Uterus (tissue), 4 donors: ENCODE measurements around the gene CDH4. TPM values are rescaled to one million over a fixed set of nuclear protein-coding genes. Genes with fewer than 3 reads are reported as not detected.

ENCODE experiments used
- DNase-seq, 2 donors: peaks; one replicate each; pipeline ENCODE4 v3.0.0-alpha.2; 2019 to 2020
- H3K27ac ChIP-seq, 2 donors: fragments of 200-600 bp; sonication (generic); 1 replicate in 1 of 2; 2 replicates in 1 of 2; pipeline ENCODE4 v1.5.1; 2016 to 2018
- H3K27me3 ChIP-seq, 2 donors: fragments of 200-600 bp; sonication (generic); one replicate each; pipeline ENCODE4 v1.5.1; 2018 to 2019; ENCODE audit warnings: control low read depth in 1 of 2
- H3K36me3 ChIP-seq, 2 donors: fragments of 200-600 bp; sonication (generic); one replicate each; pipeline ENCODE4 v1.5.1; 2019; ENCODE audit warnings: control low read depth in 1 of 2
- H3K4me1 ChIP-seq, 2 donors: fragments of 200-600 bp; sonication (generic); one replicate each; pipeline ENCODE4 v1.5.1; 2018 to 2019; ENCODE audit warnings: control low read depth in 1 of 2
- H3K4me3 ChIP-seq, 2 donors: fragments of 200-600 bp; sonication (generic); 1 replicate in 1 of 2; 2 replicates in 1 of 2; pipeline ENCODE4 v1.5.1; 2018 to 2019; ENCODE audit warnings: mild to moderate bottlenecking in 1 of 2
- H3K9me3 ChIP-seq, 2 donors: fragments of 200-600 bp; sonication (generic); one replicate each; pipeline ENCODE4 v1.5.1; 2019; ENCODE audit warnings: control low read depth in 1 of 2
- CTCF ChIP-seq, 4 experiments: fragments of 200-600 bp in 2 of 4; fragments of 450-650 bp in 2 of 4; sonication (generic) in 2 of 4; IDR thresholded peaks; one replicate each; pipeline ENCODE4 v1.5.1; 2016 to 2019; ENCODE audit warnings: antibody characterized with exemption in 4 of 4, mild to moderate bottlenecking in 2 of 4, moderate library complexity in 1 of 4
- POLR2A ChIP-seq, 2 donors: fragments of 450-650 bp; IDR thresholded peaks; one replicate each; pipeline ENCODE4 v1.6.1; 2016; ENCODE audit warnings: antibody characterized with exemption in 2 of 2, mild to moderate bottlenecking in 1 of 2, moderate library complexity in 1 of 2
- intact Hi-C: fragments of 100-400 bp; cut with DNase I; formaldehyde crosslinking; loops from one replicate; pipeline ENCODE4 v1.15.1; 2023; ENCODE audit warnings: low total_unique reads
- total RNA-seq, 4 donors: library from RNA; depleted of rRNA in 3 of 4; stranded (reverse); fragments of >200 nt in 3 of 4; gene quantifications; one replicate each; pipeline versions ENCODE4 v1.1.0 to v1.2.4, GENCODE V29; 2014 to 2023
- donor health status: DM: yes; HTN: yes; CAD: no.

Gene CDH4
- total RNA-seq, 4 donors from 2014 or later = under 0.01 to 0.55 TPM; not detected in 2

GRCh38 chr20:61746147-61746646 is 494.1 kb downstream of the CDH4 start:
- H3K27me3 ChIP-seq = no peaks in the 10 kb centered on the region
- H3K4me3 ChIP-seq = no peak overlapping the region
- no peaks in the 10 kb centered on the region for H3K4me1 ChIP-seq
- H3K9me3 ChIP-seq = no peaks in the 10 kb centered on the region
- no peak overlapping the region for H3K27ac ChIP-seq
- no peak for DNase-seq
- intact Hi-C loops = no loop called here
- no peaks in the 10 kb centered on the region for H3K36me3 ChIP-seq
- TF ChIP-seq POLR2A (IDR thresholded peaks at IDR 0.05) = no peak
- TF ChIP-seq CTCF (IDR thresholded peaks at IDR 0.05) = no peak

- intact Hi-C loops = no loop called here
- Histone ChIP-seq H3K4me3 (no peak overlapping the region), H3K36me3 (no peaks in the 10 kb centered on the region), H3K4me1 (no peaks in the 10 kb centered on the region), H3K27me3 (no peaks in the 10 kb centered on the region), H3K27ac (no peak overlapping the region), H3K9me3 (no peaks in the 10 kb centered on the region)
- TF ChIP-seq CTCF (IDR thresholded peaks at IDR 0.05) (no peak), POLR2A (IDR thresholded peaks at IDR 0.05) (no peak)
- no peak for DNase-seq
Measured at GRCh38 chr20:61746781-61747180, 494.7 kb downstream of the CDH4 start.

- intact Hi-C loops = no loop called here
- TF ChIP-seq CTCF (IDR thresholded peaks at IDR 0.05) (no peak), POLR2A (IDR thresholded peaks at IDR 0.05) (no peak)
- Histone ChIP-seq H3K36me3 (no peaks in the 10 kb centered on the region), H3K27ac (no peak overlapping the region), H3K9me3 (no peaks in the 10 kb centered on the region), H3K4me3 (no peak overlapping the region), H3K27me3 (no peaks in the 10 kb centered on the region), H3K4me1 (no peaks in the 10 kb centered on the region)
- no peak for DNase-seq
Measured at GRCh38 chr20:61748376-61748775, 496.3 kb downstream of the CDH4 start.

- no peaks in the 10 kb centered on the region for H3K27me3 ChIP-seq
- no peaks in the 10 kb centered on the region for H3K9me3 ChIP-seq
- intact Hi-C loops = no loop called here
- no peak overlapping the region for H3K27ac ChIP-seq
- no peaks in the 10 kb centered on the region for H3K36me3 ChIP-seq
- no peaks in the 10 kb centered on the region for H3K4me1 ChIP-seq
- TF ChIP-seq CTCF (IDR thresholded peaks at IDR 0.05) = no peak
- no peak for TF ChIP-seq POLR2A (IDR thresholded peaks at IDR 0.05)
- H3K4me3 ChIP-seq = no peak overlapping the region
- DNase-seq = no peak
Measured at GRCh38 chr20:61749406-61750075, 497.5 kb downstream of the CDH4 start.

GRCh38 chr20:61750093-61750492 is 498.0 kb downstream of the CDH4 start:
- no peak for TF ChIP-seq CTCF (IDR thresholded peaks at IDR 0.05)
- TF ChIP-seq POLR2A (IDR thresholded peaks at IDR 0.05) = no peak
- Histone ChIP-seq H3K27ac (no peak overlapping the region), H3K9me3 (no peaks in the 10 kb centered on the region), H3K36me3 (no peaks in the 10 kb centered on the region), H3K4me3 (no peak overlapping the region), H3K4me1 (no peaks in the 10 kb centered on the region), H3K27me3 (no peaks in the 10 kb centered on the region)
- no peak for DNase-seq
- intact Hi-C loops = no loop called here
